ENCODE measurements around the gene HOXD12. TPM values are rescaled to one million over a fixed set of nuclear protein-coding genes. Genes with fewer than 3 reads are reported as not detected.

Gene HOXD12
- total RNA-seq, 2 experiments from 2014 or later, result not detected

Small RNA genes within 50 kb of the gene (microRNA-seq; reads per million reads assigned to microRNA genes)
- 0.61 reads per million for gene MIR10B (ENCODE audit: borderline microRNAs expressed, borderline replicate concordance)

Other genes starting within 250 kb of the HOXD12 start
- 10 to 100 TPM; 12.7 to 15.8 TPM for gene LNPK, start 97.5 kb upstream of the HOXD12 start, total RNA-seq
- gene EVX2, start 15.8 kb upstream of the HOXD12 start, total RNA-seq, result not detected
- not detected for gene HOXD13, start 7.1 kb upstream of the HOXD12 start, total RNA-seq
- gene HOXD11, start 7.5 kb downstream of the HOXD12 start, total RNA-seq, result not detected
- gene HOXD10, start 17.0 kb downstream of the HOXD12 start, total RNA-seq, result not detected
- not detected for gene HOXD9, start 22.9 kb downstream of the HOXD12 start, total RNA-seq
- not detected for gene HOXD8, start 29.9 kb downstream of the HOXD12 start, total RNA-seq
- not detected for gene HOXD4, start 51.8 kb downstream of the HOXD12 start, total RNA-seq
- gene HOXD3, start 57.5 kb downstream of the HOXD12 start, total RNA-seq, result not detected
- gene HOXD1, start 88.9 kb downstream of the HOXD12 start, total RNA-seq, result not detected
- gene MTX2, start 169.6 kb downstream of the HOXD12 start, total RNA-seq, result 1 to 10 TPM; 5.0 to 5.2 TPM

All from CD4-positive, alpha-beta T cell (primary cell).